H9 (cell line): Measurements from ENCODE around the gene APBB2. TPM values are rescaled to one million over a fixed set of nuclear protein-coding genes. Genes with fewer than 3 reads are reported as not detected.
A peak's percentile ranks its signal among the peaks of the same experiment; 100 is the strongest.

Experiments
- DNase-seq: peaks from one replicate; pipeline ENCODE4 v3.0.0-alpha.2; 2017
- H2AFZ ChIP-seq: one replicate; pipeline ENCODE4 v1.6.1; 2013; ENCODE audit warnings: mild to moderate bottlenecking, low read length, control low read depth, moderate library complexity
- H2AK5ac ChIP-seq: 2 replicates; pipeline ENCODE4 v1.6.1; 2013; ENCODE audit warnings: low read length, control low read depth, mixed read lengths; ENCODE audit not compliant: insufficient read length
- H2BK120ac ChIP-seq: one replicate; pipeline ENCODE4 v1.6.1; 2013; ENCODE audit warnings: low read depth, mild to moderate bottlenecking, low read length, control low read depth, inconsistent platforms; ENCODE audit not compliant: poor library complexity, severe bottlenecking
- H2BK12ac ChIP-seq: 2 replicates; pipeline ENCODE4 v1.6.1; 2013; ENCODE audit warnings: low read length, control low read depth, mixed read lengths, low read depth; ENCODE audit not compliant: insufficient read length
- H2BK15ac ChIP-seq: 2 replicates; pipeline ENCODE4 v1.6.1; 2013; ENCODE audit warnings: low read depth, low read length, control low read depth
- H2BK20ac ChIP-seq: one replicate; pipeline ENCODE4 v1.6.1; 2013; ENCODE audit warnings: low read depth, mild to moderate bottlenecking, low read length, control low read depth, inconsistent platforms; ENCODE audit not compliant: poor library complexity, severe bottlenecking
- H2BK5ac ChIP-seq: 2 replicates; pipeline ENCODE4 v1.6.1; 2013; ENCODE audit warnings: low read length, control low read depth, mixed read lengths; ENCODE audit not compliant: insufficient read length
- H3K14ac ChIP-seq: 2 replicates; pipeline ENCODE4 v1.6.1; 2013; ENCODE audit warnings: low read length, control low read depth; ENCODE audit not compliant: insufficient read depth
- H3K18ac ChIP-seq: 2 replicates; pipeline ENCODE4 v1.6.1; 2013; ENCODE audit warnings: low read depth, mild to moderate bottlenecking, mixed read lengths, low read length, control low read depth; ENCODE audit not compliant: insufficient read length
- H3K23ac ChIP-seq: 2 replicates; pipeline ENCODE4 v1.6.1; 2013; ENCODE audit warnings: low read length, control low read depth, mixed read lengths, low read depth; ENCODE audit not compliant: insufficient read length
- H3K23me2 ChIP-seq: 2 replicates; pipeline ENCODE4 v1.6.1; 2013; ENCODE audit warnings: low read depth, mild to moderate bottlenecking, mixed read lengths, low read length, control low read depth; ENCODE audit not compliant: insufficient read length, poor library complexity, severe bottlenecking
- H3K27ac ChIP-seq: 2 replicates; pipeline ENCODE4 v1.5.1; 2013; ENCODE audit warnings: low read length, control low read depth, mixed read lengths, low read depth; ENCODE audit not compliant: insufficient read length
- H3K27me3 ChIP-seq: 2 replicates; pipeline ENCODE4 v1.6.1; 2013; ENCODE audit warnings: low read length, control low read depth, inconsistent platforms; ENCODE audit not compliant: insufficient read depth
- H3K4ac ChIP-seq: 2 replicates; pipeline ENCODE4 v1.6.1; 2013; ENCODE audit warnings: low read depth, mild to moderate bottlenecking, control low read depth, inconsistent platforms, low read length, moderate library complexity
- H3K4me1 ChIP-seq: 2 replicates; pipeline ENCODE4 v1.6.1; 2013; ENCODE audit warnings: low read length, control low read depth, inconsistent platforms; ENCODE audit not compliant: insufficient read depth
- H3K4me2 ChIP-seq: 2 replicates; pipeline ENCODE4 v1.6.1; 2013; ENCODE audit warnings: low read length, control low read depth, mixed read lengths; ENCODE audit not compliant: insufficient read length, insufficient read depth
- H3K56ac ChIP-seq: 2 replicates; pipeline ENCODE4 v1.6.1; 2013; ENCODE audit warnings: low read depth, mild to moderate bottlenecking, mixed read lengths, low read length, control low read depth; ENCODE audit not compliant: insufficient read length
- H3K79me1 ChIP-seq: 2 replicates; pipeline ENCODE4 v1.6.1; 2013; ENCODE audit warnings: low read depth, mild to moderate bottlenecking, moderate library complexity, low read length, control low read depth, inconsistent platforms; ENCODE audit not compliant: insufficient read depth, poor library complexity, severe bottlenecking
- H3K79me2 ChIP-seq: 2 replicates; pipeline ENCODE4 v1.6.1; 2013; ENCODE audit warnings: low read length, control low read depth, inconsistent platforms; ENCODE audit not compliant: insufficient read depth
- H3K9ac ChIP-seq: 2 replicates; pipeline ENCODE4 v1.6.1; 2013; ENCODE audit warnings: low read length, control low read depth, mixed read lengths; ENCODE audit not compliant: insufficient read length; ENCODE audit errors: extremely low read depth
- H3K9me3 ChIP-seq: one replicate; pipeline ENCODE4 v1.6.1; 2013; ENCODE audit warnings: low read depth, low read length, inconsistent platforms; ENCODE audit not compliant: control insufficient read depth
- H3T11ph ChIP-seq: one replicate; pipeline ENCODE4 v1.6.1; 2013; ENCODE audit warnings: mild to moderate bottlenecking, low read length, control low read depth, inconsistent platforms
- H4K20me1 ChIP-seq: one replicate; pipeline ENCODE4 v1.6.1; 2013; ENCODE audit not compliant: control insufficient read depth, insufficient read length, insufficient read depth
- H4K5ac ChIP-seq: 2 replicates; pipeline ENCODE4 v1.6.1; 2013; ENCODE audit warnings: low read depth, mild to moderate bottlenecking, mixed read lengths, low read length, control low read depth; ENCODE audit not compliant: insufficient read length
- H4K8ac ChIP-seq: replicated peaks from 2 replicates; pipeline ENCODE4 v1.6.1; 2013; ENCODE audit warnings: low read length, control low read depth, mixed read lengths, low read depth; ENCODE audit not compliant: insufficient read length
- H4K91ac ChIP-seq: 2 replicates; pipeline ENCODE4 v1.6.1; 2013; ENCODE audit warnings: low read depth, mild to moderate bottlenecking, moderate library complexity, mixed read lengths, low read length, control low read depth; ENCODE audit not compliant: insufficient read length
- H3K27ac Mint-ChIP-seq, 3 experiments: 2 replicates in 2 of 3; 3 replicates in 1 of 3; pipeline ENCODE4 v1.8.0; 2020 to 2021; ENCODE audit warnings: mixed read lengths in 3 of 3, mild to moderate bottlenecking in 1 of 3, moderate library complexity in 1 of 3
- H3K27me3 Mint-ChIP-seq: 2 replicates; pipeline ENCODE4 v1.8.0; 2021; ENCODE audit warnings: low read depth, mild to moderate bottlenecking, moderate library complexity, mixed read lengths
- H3K36me3 Mint-ChIP-seq, 3 experiments: 2 replicates in 2 of 3; 3 replicates in 1 of 3; pipeline ENCODE4 v1.8.0; 2020 to 2021; ENCODE audit warnings: low read depth in 3 of 3, mixed read lengths in 3 of 3; ENCODE audit not compliant: insufficient read depth in 1 of 3
- H3K4me1 Mint-ChIP-seq, 2 experiments: 2 replicates each; pipeline ENCODE4 v1.8.0; 2020; ENCODE audit warnings: mixed read lengths in 2 of 2
- H3K4me3 Mint-ChIP-seq, 2 experiments: 2 replicates in 1 of 2; 3 replicates in 1 of 2; pipeline ENCODE4 v1.8.0; 2020 to 2021; ENCODE audit warnings: mild to moderate bottlenecking in 2 of 2, mixed read lengths in 2 of 2, moderate library complexity in 1 of 2
- H3K9me3 Mint-ChIP-seq, 2 experiments: 2 replicates in 1 of 2; 3 replicates in 1 of 2; pipeline ENCODE4 v1.8.0; 2020; ENCODE audit warnings: mild to moderate bottlenecking in 2 of 2, mixed read lengths in 2 of 2, moderate library complexity in 1 of 2
- CTCF ChIP-seq: fragments of 200-600 bp; sonication (generic); conservative IDR thresholded peaks from 3 replicates; pipeline ENCODE4 v1.8.0; 2021; ENCODE audit warnings: antibody characterized with exemption, mild to moderate bottlenecking
- WGBS: extraction: QIAGEN DNeasy Blood & Tissue Kit; methylation state at CpG from one replicate; pipeline ENCODE4 v1.1.7; 2013; ENCODE audit warnings: missing lambda C conversion rate, low lambda C conversion rate, mixed read lengths; ENCODE audit not compliant: insufficient read length; ENCODE audit errors: extremely low coverage; 5-methylcytosine and 5-hydroxymethylcytosine counted together
- total RNA-seq: library from RNA; stranded (reverse); gene quantifications from 2 replicates; pipeline ENCODE4 v1.2.1, GENCODE V29; 2021

The APBB2 gene
- total RNA-seq, 1 experiment from 2014 or later: 39.6 TPM

- H3K79me2 ChIP-seq: no peaks in the 10 kb centered on the region
- no peak overlapping the region for H4K91ac ChIP-seq
- no peaks in the 10 kb centered on the region for H3K79me1 ChIP-seq
- no peak overlapping the region for H2BK12ac ChIP-seq
- H3K27me3 ChIP-seq: no peaks in the 10 kb centered on the region
- H4K20me1 ChIP-seq: no peaks in the 10 kb centered on the region
- H2BK120ac ChIP-seq: no peak overlapping the region
- Mint-ChIP-seq H3K36me3 (peaks cover 0 to 3% (median under 1%) of the 10 kb centered on the region in 3 experiments; a peak in 2 of 7 replicates), H3K4me3 (no peak overlapping the region), H3K4me1 (peaks cover 12 to 15% of the 10 kb centered on the region in 2 experiments), H3K27ac (peak overlapping the region in 1 of 3 experiments; percentile 73; a peak in 4 of 7 replicates), H3K9me3 (no peaks in the 10 kb centered on the region), H3K27me3 (no peaks in the 10 kb centered on the region; the same call in 1 of the 2 replicates)
- H3K4ac ChIP-seq: no peak overlapping the region
- no peak overlapping the region for H2AFZ ChIP-seq
- no peak overlapping the region for H3K27ac ChIP-seq
- no peak for TF ChIP-seq CTCF
- no peak overlapping the region for H2BK15ac ChIP-seq
- no peaks in the 10 kb centered on the region for H3K4me1 ChIP-seq
- H3K56ac ChIP-seq: no peak overlapping the region
- no peak overlapping the region for H4K5ac ChIP-seq
- H3T11ph ChIP-seq: no peak overlapping the region
- no CpG with 5 or more reads among the region's 3 CpGs for WGBS
- no peak overlapping the region for H4K8ac ChIP-seq
- no peaks in the 10 kb centered on the region for H3K23me2 ChIP-seq
- H2BK20ac ChIP-seq: no peak overlapping the region
- no peak overlapping the region for H3K14ac ChIP-seq
- DNase-seq: no peak
- no peak overlapping the region for H3K23ac ChIP-seq
- H2BK5ac ChIP-seq: no peak overlapping the region
- no peak overlapping the region for H3K4me2 ChIP-seq
- H3K9ac ChIP-seq: no peak overlapping the region
- no peaks in the 10 kb centered on the region for H3K9me3 ChIP-seq
- no peak overlapping the region for H3K18ac ChIP-seq
- H2AK5ac ChIP-seq: no peak overlapping the region
These were observed 339.4 kb downstream of the APBB2 start for GRCh38 chr4:40874901-40875300.
